Activated CD4-positive, CD25-positive, alpha-beta regulatory T cell treated with anti-CD3 and anti-CD28 coated beads, Interleukin-2, amount 50 U/mL, for 24 hours (primary cell): Measurements from ENCODE around the gene RBMS1.
A peak's percentile ranks its signal among the peaks of the same experiment; 100 is the strongest.

Experiments used
- ATAC-seq, 2 donors: fragments of 150-1000 bp; cut with Tn5 transposase; one replicate each; pipeline ENCODE4 v1.10.0; 2021; ENCODE audit warnings: mild to moderate bottlenecking in 1 of 2, moderate library complexity in 1 of 2

Gene RBMS1

GRCh38 chr2:160298960-160299359 is 194.6 kb downstream of the RBMS1 start:
- ATAC-seq: no peak

- ATAC-seq: no peak
Measured at GRCh38 chr2:160295519-160296207, 197.9 kb downstream of the RBMS1 start.

GRCh38 chr2:160294889-160295288 is 198.7 kb downstream of the RBMS1 start:
- ATAC-seq: no peak

GRCh38 chr2:160294339-160294803 is 199.2 kb downstream of the RBMS1 start:
- ATAC-seq: peak; percentile 88 to 92

GRCh38 chr2:160293391-160294091 is 200.1 kb downstream of the RBMS1 start:
- no peak for ATAC-seq

GRCh38 chr2:160292225-160292624 is 201.4 kb downstream of the RBMS1 start:
- ATAC-seq: no peak

- ATAC-seq: no peak
Measured at GRCh38 chr2:160291382-160291781, 202.2 kb downstream of the RBMS1 start.

- no peak for ATAC-seq
Measured at GRCh38 chr2:160290598-160290997, 203.0 kb downstream of the RBMS1 start.

- ATAC-seq: no peak
Measured at GRCh38 chr2:160289831-160290230, 203.8 kb downstream of the RBMS1 start.

- ATAC-seq: no peak
Measured at GRCh38 chr2:160289126-160289525, 204.5 kb downstream of the RBMS1 start.

- no peak for ATAC-seq
Measured at GRCh38 chr2:160288324-160288723, 205.3 kb downstream of the RBMS1 start.

- ATAC-seq: no peak
Measured at GRCh38 chr2:160287476-160287875, 206.1 kb downstream of the RBMS1 start.

GRCh38 chr2:160286551-160286950 is 207.1 kb downstream of the RBMS1 start:
- ATAC-seq: no peak

- no peak for ATAC-seq
Measured at GRCh38 chr2:160283675-160284074, 209.9 kb downstream of the RBMS1 start.

GRCh38 chr2:160282063-160282580 is 211.5 kb downstream of the RBMS1 start:
- ATAC-seq: no peak

- no peak for ATAC-seq
Measured at GRCh38 chr2:160281213-160281612, 212.4 kb downstream of the RBMS1 start.

GRCh38 chr2:160279813-160280465 is 213.7 kb downstream of the RBMS1 start:
- peak; percentile 52 to 65 for ATAC-seq

- ATAC-seq: no peak
Measured at GRCh38 chr2:160278879-160279177, 214.8 kb downstream of the RBMS1 start.

- ATAC-seq: peak; percentile 69 to 79
Measured at GRCh38 chr2:160278101-160278878, 215.3 kb downstream of the RBMS1 start.

GRCh38 chr2:160277151-160277550 is 216.5 kb downstream of the RBMS1 start:
- no peak for ATAC-seq

- ATAC-seq: no peak
Measured at GRCh38 chr2:160275656-160276055, 218.0 kb downstream of the RBMS1 start.

- ATAC-seq: no peak
Measured at GRCh38 chr2:160271171-160272086, 222.2 kb downstream of the RBMS1 start.
